Measurements from ENCODE around the gene NAV3. TPM values are rescaled to one million over a fixed set of nuclear protein-coding genes. Genes with fewer than 3 reads are reported as not detected.

The NAV3 gene
- polyA plus RNA-seq, 1 donor from 2014 or later, result 36.9 TPM

GRCh38 chr12:78186670-78187069 is 356.0 kb downstream of the NAV3 start:
- Histone ChIP-seq H2AFZ (ENCODE audit: low read depth, low read length) (no peak overlapping the region), H3K4me2 (ENCODE audit: low read length) (no peak overlapping the region), H3K27me3 (ENCODE audit: insufficient read depth, low read depth, low read length) (no peaks in the 10 kb centered on the region), H3K9ac (ENCODE audit: low read length) (no peak overlapping the region), H4K20me1 (ENCODE audit: insufficient read depth) (no peaks in the 10 kb centered on the region), H3K4me3 (ENCODE audit: low read length) (no peak overlapping the region), H3K9me3 (ENCODE audit: low read length) (no peaks in the 10 kb centered on the region), H3F3A (ENCODE audit: insufficient read depth, low read length, poor library complexity, severe bottlenecking) (no peaks in the 10 kb centered on the region), H3K9me2 (ENCODE audit: insufficient read depth, low read length) (no peaks in the 10 kb centered on the region), H3K27ac (ENCODE audit: low read length) (no peak overlapping the region), H3K79me2 (replicated peaks; ENCODE audit: insufficient read depth, low read length) (no peaks in the 10 kb centered on the region), H3K36me3 (ENCODE audit: insufficient read depth, low read length) (no peaks in the 10 kb centered on the region)
- TF ChIP-seq POLR2AphosphoS5 (IDR thresholded peaks at IDR 0.05) (no peak), EZH2 (IDR thresholded peaks at IDR 0.05; ENCODE audit: borderline replicate concordance, insufficient read depth, low read length, poor library complexity, severe bottlenecking) (no peak), TAF1 (IDR thresholded peaks at IDR 0.05; ENCODE audit: low read depth) (no peak), REST (IDR thresholded peaks at IDR 0.05; ENCODE audit: borderline replicate concordance) (no peak), CTCF (IDR thresholded peaks at IDR 0.05; ENCODE audit: poor library complexity, severe bottlenecking) (no peak), MXI1 (conservative IDR thresholded peaks at IDR 0.05; ENCODE audit: poor library complexity, severe bottlenecking) (no peak), EP300 (conservative IDR thresholded peaks at IDR 0.05; ENCODE audit: poor library complexity, severe bottlenecking) (no peak), RAD21 (conservative IDR thresholded peaks at IDR 0.05) (no peak), SMC3 (conservative IDR thresholded peaks at IDR 0.05; ENCODE audit: poor library complexity) (no peak)

- H3K36me3 ChIP-seq (ENCODE audit: insufficient read depth, low read length), result no peaks in the 10 kb centered on the region
- H3K4me3 ChIP-seq (ENCODE audit: low read length), result no peak overlapping the region
- H3K9me2 ChIP-seq (ENCODE audit: insufficient read depth, low read length), result no peaks in the 10 kb centered on the region
- no peaks in the 10 kb centered on the region for H4K20me1 ChIP-seq (ENCODE audit: insufficient read depth)
- TF ChIP-seq SMC3 (conservative IDR thresholded peaks at IDR 0.05; ENCODE audit: poor library complexity) (no peak), TAF1 (IDR thresholded peaks at IDR 0.05; ENCODE audit: low read depth) (no peak), CTCF (IDR thresholded peaks at IDR 0.05; ENCODE audit: poor library complexity, severe bottlenecking) (no peak), MXI1 (conservative IDR thresholded peaks at IDR 0.05; ENCODE audit: poor library complexity, severe bottlenecking) (no peak), POLR2AphosphoS5 (IDR thresholded peaks at IDR 0.05) (no peak)
- H3K79me2 ChIP-seq (replicated peaks; ENCODE audit: insufficient read depth, low read length), result no peaks in the 10 kb centered on the region
- H3K9me3 ChIP-seq (ENCODE audit: low read length), result no peaks in the 10 kb centered on the region
- H2AFZ ChIP-seq (ENCODE audit: low read depth, low read length), result no peak overlapping the region
- H3K4me2 ChIP-seq (ENCODE audit: low read length), result no peak overlapping the region
- no peaks in the 10 kb centered on the region for H3F3A ChIP-seq (ENCODE audit: insufficient read depth, low read length, poor library complexity, severe bottlenecking)
- no peak overlapping the region for H3K9ac ChIP-seq (ENCODE audit: low read length)
- no peaks in the 10 kb centered on the region for H3K27me3 ChIP-seq (ENCODE audit: insufficient read depth, low read depth, low read length)
- no peak overlapping the region for H3K27ac ChIP-seq (ENCODE audit: low read length)
Observed at GRCh38 chr12:78187741-78188140, 357.0 kb downstream of the NAV3 start.

Measured in neural cell (in vitro differentiated cells).